Measurements from ENCODE around the gene MS4A4E.

MS4A4E gene

GRCh38 chr11:60251485-60252212 lies 8.7 kb upstream of the MS4A4E start:
- TF ChIP-seq, protein P1, sequence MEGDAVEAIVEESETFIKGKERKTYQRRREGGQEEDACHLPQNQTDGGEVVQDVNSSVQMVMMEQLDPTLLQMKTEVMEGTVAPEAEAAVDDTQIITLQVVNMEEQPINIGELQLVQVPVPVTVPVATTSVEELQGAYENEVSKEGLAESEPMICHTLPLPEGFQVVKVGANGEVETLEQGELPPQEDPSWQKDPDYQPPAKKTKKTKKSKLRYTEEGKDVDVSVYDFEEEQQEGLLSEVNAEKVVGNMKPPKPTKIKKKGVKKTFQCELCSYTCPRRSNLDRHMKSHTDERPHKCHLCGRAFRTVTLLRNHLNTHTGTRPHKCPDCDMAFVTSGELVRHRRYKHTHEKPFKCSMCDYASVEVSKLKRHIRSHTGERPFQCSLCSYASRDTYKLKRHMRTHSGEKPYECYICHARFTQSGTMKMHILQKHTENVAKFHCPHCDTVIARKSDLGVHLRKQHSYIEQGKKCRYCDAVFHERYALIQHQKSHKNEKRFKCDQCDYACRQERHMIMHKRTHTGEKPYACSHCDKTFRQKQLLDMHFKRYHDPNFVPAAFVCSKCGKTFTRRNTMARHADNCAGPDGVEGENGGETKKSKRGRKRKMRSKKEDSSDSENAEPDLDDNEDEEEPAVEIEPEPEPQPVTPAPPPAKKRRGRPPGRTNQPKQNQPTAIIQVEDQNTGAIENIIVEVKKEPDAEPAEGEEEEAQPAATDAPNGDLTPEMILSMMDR (IDR thresholded peaks at IDR 0.05; ENCODE audit: low read depth, low read length): peak; percentile 40
- no peak for DNase-seq (ENCODE audit: extremely low read depth, low read depth)

DNA sequence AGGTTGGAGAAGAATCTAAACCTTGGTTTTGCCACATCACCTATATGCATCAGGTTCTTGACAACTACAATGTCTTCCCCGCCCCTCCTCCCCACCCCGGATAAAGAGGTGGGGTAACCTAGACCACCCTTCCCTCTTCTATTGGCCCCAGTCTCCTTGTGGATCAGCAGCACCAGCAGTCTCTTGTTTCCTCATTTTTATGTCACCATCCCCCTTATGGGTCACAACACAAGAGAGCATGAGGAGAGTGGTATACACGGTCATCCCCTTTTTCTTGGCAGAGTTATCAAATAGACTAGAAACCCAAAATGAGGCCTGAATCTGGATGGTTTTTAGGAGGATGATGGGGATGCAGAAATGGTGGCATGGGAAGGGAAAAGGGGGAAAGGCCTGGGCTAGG lies 1.2 kb downstream of the MS4A4E start:
- no peak for DNase-seq (ENCODE audit: extremely low read depth, low read depth)
- TF ChIP-seq, protein P1 (IDR thresholded peaks at IDR 0.05; ENCODE audit: low read depth, low read length): no peak

DNA sequence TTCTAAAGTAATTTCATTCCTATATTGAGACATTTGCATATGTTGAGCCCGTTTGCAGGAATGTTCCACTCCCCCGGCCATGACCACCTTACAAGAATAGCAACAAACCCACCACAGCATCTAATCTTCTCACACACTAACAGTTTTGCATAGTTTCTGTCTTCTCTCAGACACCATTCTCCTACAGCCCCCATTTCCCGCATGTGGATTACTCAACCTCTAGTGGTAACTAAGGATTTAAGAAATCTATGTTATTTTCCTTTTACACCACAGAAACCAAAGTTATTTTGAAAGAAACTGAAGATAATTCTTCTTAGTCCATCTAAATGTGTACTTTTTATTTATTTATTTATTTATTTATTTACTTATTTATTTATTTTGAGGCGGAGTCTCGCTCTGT lies 2.3 kb downstream of the MS4A4E start:
- TF ChIP-seq, protein P1 (IDR thresholded peaks at IDR 0.05; ENCODE audit: low read depth, low read length): no peak
- no peak for DNase-seq (ENCODE audit: extremely low read depth, low read depth)

DNA sequence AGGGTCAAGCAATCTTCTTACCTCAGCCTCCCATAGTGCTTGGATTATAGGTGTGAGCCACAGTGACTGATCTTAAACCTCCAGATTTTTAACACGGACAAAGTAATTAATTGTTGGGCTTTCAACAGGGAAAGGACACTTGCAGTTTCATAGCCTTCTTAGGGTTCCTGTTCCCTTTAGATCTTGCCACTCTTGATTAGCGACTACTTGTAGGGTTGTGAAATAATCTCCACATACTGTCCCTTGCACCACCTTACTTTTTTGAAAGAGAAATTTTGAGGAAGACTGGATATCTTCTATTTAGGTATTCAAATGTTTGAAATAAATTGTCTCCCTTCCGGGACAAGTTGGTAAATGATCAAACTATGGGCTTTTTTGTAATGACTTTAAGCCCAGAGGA lies 7.6 kb downstream of the MS4A4E start:
- TF ChIP-seq, protein P1 (IDR thresholded peaks at IDR 0.05; ENCODE audit: low read depth, low read length): no peak

GRCh38 chr11:60230681-60231080 lies 12.3 kb downstream of the MS4A4E start:
- DNase-seq (ENCODE audit: extremely low read depth, low read depth): no peak
- TF ChIP-seq, protein P1 (IDR thresholded peaks at IDR 0.05; ENCODE audit: low read depth, low read length): no peak

More for the DNA sequence above, 7.6 kb downstream of the MS4A4E start:
- no peak for DNase-seq (ENCODE audit: extremely low read depth, low read depth)

- DNase-seq (ENCODE audit: extremely low read depth, low read depth): no peak
- TF ChIP-seq, protein P1 (IDR thresholded peaks at IDR 0.05; ENCODE audit: low read depth, low read length): no peak
Observed at GRCh38 chr11:60222141-60222540, 20.8 kb downstream of the MS4A4E start.

GRCh38 chr11:60221692-60222091 lies 21.2 kb downstream of the MS4A4E start:
- DNase-seq (ENCODE audit: extremely low read depth, low read depth): no peak
- TF ChIP-seq, protein P1 (IDR thresholded peaks at IDR 0.05; ENCODE audit: low read depth, low read length): no peak
